GM21723 (cell line): ENCODE results near the gene COL25A1.
"Not testable (repeated sequence)": the region's sequence is repeated elsewhere in the genome, so short reads cannot be mapped to it uniquely, and the experiment has no call there.

Experiments
- ATAC-seq: cut with Tn5 transposase; IDR thresholded peaks from one replicate; pipeline ENCODE4 v1.9.1; 2021; ENCODE audit warnings: mild to moderate bottlenecking, moderate library complexity; ENCODE audit not compliant: unreplicated experiment

Gene COL25A1

DNA sequence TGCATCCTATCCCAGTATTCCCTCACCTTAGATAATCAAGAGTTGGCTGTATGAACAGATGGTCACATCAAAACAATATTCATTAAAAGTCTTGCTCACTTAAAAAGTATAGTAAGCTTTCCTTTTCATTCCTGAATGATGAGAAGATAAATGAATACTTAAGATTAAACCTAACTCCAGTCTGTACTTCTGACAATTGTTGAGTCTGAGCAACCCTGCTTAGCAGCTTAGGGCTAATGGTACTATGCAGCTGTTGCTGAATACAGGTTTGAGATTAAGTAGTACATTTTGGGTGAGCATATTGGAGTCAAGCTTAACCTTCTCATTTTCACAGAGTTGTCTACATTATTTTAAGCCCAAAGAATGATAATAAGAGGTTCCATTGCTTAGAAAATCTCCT, 417.9 kb downstream of the COL25A1 start:
- no peak for ATAC-seq

DNA sequence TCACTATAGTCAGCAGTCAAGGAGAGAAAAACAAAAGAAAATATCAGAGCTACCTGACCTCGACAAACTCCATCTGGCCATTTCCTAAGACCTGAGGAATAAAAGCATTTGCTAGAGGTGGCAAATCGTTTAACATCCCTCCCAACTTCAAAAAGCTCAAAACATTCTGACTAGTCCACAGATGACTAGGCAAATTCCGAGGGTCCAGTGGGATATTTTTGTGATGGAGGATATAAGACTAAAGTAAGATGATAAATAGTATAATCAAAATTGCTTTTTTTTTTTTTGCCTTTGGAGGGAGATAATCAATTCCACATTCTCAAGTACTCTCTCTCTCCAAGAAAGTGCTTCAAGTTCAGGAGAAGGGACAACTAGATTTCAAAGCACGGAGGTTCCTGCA, 420.5 kb downstream of the COL25A1 start:
- no peak for ATAC-seq

DNA sequence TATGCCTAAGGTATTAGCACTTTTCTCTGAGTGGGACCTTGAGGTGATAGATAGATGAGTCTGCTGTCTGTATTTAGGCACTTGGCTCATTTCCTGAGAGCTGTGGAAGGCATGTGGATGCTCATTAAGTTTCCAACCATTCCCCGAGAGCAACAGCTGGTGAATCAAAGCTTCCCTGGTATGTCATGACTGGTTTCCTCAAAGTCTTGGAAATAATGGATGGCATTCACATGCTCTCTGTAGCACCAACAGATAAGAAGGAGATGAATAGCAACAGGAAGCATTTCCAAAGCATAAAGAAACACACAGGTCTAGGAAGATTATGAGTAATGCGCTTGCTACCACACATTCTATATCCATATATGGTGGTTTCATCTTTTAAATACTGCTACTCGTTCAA, 421.3 kb downstream of the COL25A1 start:
- ATAC-seq = no peak

DNA sequence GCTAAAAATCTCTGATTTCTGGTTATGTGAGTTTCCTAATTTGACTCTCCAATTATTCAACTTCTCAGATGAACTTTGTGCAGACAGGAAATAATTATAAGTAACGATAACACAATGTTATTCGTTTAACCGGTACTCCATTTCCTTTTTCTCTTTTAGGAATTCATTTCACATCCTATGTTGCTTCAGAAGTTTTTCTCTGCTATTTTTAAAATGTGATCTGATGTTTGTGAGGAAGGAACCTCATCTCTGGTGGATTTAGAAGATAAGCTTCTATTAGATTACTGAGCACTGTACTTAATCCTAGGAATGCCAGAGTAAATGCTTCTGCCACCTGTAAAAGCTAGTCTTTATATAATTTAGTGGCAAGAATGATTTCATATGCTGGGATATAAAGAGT, 423.7 kb downstream of the COL25A1 start:
- no peak for ATAC-seq

DNA sequence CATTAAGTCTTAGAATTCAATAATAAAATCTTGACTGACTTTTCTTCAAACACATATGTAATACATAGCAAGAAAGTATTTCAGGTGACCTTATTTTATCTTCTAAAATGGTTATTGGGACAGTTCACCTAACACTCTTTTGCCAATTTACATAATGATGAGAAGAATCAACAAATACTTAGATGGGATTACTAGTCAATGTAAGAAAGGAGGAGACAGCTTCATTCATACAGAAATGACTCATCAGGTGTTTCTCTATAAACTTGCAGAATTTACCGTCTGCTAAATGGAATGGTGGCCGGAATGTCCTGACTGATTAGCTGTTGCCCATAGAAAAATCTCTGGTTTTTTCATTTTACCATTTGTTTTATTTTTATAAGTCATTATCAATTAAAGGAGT, 424.6 kb downstream of the COL25A1 start:
- no peak for ATAC-seq

DNA sequence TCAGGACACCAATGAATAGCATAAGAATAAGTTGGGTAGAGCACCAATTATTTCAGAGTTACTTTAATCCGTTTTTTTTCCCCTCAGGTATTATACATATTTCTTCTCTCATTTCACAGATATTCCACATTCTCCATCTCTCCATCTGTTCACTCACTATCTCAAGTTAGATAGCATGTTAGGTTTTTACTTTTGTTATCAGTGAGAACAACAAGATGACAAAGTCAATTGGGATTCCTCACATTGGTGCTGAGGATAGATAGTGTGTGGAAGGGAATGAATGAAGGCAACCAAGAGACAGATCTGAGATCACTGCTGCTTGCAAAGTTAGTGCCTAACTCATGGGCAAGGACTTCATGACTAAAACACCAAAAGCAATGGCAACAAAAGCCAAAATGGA, 427.7 kb downstream of the COL25A1 start:
- ATAC-seq = no peak

DNA sequence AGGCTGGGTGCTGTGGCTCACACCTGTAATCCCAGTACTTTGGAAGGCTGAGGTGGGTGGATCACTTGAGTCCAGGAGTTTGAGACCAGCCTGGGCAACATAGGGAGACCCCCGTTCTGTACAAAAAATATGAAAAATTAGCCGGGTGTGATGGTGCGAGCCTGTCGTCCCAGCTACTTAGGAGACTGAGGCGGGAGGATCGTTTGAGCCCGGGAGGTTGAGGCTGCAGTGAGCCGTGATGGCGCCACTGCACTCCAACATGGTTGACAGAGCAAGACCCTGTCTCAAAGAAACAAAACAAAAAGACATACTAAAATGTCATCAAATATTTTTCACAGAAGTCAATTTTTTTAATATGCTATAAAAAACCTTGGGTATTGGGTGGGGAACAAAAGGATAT, 432.5 kb downstream of the COL25A1 start:
- not testable (repeated sequence) for ATAC-seq

- no peak for ATAC-seq
These were observed 433.7 kb downstream of the COL25A1 start for GRCh38 chr4:108868606-108869227.

- no peak for ATAC-seq
These were observed 435.0 kb downstream of the COL25A1 start for GRCh38 chr4:108867476-108867875.

DNA sequence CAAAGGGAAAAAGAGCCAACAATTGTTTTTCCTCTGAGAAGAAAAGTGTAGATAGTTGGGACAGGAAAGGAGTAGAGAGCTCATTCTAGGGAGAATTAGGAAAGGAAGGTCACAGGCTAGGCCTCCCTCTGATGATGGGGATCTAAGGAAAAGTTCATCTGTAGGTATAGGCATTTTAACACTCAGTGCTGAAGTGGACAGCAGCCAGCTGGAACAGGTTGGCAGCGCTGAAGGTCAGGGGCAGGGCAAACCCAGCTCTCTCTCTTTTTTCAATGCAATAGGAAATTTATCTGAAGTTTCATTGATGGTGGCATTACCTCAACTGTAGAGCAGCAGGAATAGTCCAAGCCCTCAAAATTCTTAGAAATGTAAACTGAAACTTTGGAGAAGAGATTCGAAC, 441.1 kb downstream of the COL25A1 start:
- no peak for ATAC-seq

GRCh38 chr4:108854786-108855185, 447.7 kb downstream of the COL25A1 start:
- no peak for ATAC-seq

DNA sequence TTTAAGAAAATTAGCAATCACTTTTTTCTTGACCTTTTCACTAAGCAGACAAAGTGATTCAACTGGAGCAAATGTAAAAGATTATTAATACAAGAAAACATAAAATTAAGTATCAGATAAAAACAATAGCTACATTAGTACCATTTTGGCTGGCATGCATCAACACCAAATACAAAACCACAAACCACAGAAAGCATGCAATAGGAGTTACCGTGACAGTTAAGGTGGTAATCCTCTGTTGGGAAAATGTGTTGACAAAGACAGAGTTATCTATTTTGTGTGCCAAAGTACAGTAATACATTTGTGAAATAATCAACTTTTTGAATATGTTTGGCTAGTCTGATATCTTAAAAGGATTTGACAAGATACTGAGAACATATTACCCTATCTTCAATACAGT, 449.8 kb downstream of the COL25A1 start:
- ATAC-seq = no peak

GRCh38 chr4:108851366-108851765, 451.1 kb downstream of the COL25A1 start:
- ATAC-seq = no peak

GRCh38 chr4:108850219-108850649, 452.2 kb downstream of the COL25A1 start:
- no peak for ATAC-seq

DNA sequence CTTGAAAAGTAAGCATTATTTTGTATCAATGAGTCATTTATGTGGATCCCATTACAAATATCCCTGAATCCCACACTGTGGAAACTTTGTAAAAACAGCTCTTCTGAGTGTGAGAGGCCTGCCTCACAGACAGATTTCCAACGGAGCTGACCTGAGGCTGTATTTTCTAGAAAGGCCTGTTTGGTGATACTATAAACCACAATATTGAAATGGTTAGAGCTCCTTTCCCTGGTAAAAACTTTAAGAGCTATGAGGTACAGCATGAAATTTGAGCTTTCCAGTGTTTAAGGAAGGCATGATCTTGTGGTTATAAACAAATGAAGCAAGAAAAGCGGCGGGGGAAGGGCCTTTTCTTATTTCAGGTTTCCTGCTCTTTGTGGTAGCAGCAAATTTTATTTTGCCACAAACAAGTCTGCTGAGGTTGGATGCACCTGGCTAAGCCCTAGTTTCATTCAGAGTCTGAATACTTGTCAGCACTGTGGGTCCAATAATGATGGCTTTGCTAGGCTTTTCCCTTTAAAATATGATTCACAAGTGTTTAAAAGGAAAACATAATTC, 452.8 kb downstream of the COL25A1 start:
- peak; percentile 97 for ATAC-seq

DNA sequence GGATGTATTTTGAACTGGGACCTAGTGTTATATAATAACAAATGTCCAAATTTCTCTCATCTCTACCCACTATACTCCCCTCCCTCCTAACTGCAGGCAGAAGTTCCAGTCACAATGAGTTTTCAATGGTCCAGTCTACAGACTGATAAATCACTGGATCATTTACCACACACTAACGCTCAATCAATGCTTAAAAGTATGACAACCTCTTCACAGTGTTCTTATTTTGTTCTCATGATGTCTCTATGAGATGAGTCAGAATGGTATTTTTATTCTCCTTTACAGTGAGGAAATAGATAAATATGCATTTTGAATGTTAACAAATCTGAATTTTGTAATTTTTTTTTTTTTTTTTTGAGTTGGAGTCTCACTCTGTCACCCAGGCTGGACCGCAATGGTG, 455.9 kb downstream of the COL25A1 start:
- no peak for ATAC-seq

DNA sequence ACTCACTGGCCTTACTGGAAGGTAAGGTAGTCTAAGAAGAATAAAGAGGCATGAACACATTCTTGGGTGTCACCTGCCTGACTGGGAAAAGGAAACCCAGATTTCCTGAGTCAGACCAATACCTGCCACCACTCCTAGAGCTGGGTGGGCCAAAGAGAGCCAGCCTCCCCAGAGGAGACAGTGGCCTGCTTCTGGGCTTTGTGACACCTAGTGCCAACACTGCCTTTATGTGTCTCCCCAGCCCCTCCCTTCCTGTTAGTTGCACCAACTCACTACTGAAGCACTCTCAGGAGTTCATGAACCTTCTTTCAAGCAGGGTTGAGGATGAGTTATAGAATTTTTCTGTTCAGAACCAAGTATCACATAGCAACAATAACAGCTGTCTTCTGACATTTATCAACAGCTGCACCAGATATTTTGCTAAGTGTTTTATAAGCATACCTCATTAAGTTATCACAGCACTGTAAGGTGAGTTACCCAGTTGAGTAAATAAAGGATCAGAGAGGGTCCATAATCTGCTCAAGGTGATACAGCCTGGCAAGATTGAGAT, 462.0 kb downstream of the COL25A1 start:
- no peak for ATAC-seq

DNA sequence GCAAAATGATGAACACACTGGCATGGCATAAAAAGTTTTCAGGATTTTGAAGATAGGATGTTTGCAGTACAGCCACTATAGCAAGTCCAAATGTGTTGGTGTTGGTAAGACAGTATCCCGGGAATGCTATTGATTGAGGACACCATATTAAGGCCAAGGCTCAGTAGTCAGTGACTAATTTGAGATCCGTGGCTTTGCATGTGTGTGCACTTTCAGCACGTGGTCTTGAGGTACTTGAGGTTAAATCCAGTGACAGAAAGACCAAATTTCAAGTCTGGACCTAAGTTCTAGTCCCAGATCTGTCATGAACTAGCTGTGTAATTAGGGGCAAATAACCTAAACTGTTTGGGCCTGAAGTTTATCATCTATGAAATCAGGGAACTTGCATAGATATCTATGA, 463.1 kb downstream of the COL25A1 start:
- ATAC-seq = no peak

DNA sequence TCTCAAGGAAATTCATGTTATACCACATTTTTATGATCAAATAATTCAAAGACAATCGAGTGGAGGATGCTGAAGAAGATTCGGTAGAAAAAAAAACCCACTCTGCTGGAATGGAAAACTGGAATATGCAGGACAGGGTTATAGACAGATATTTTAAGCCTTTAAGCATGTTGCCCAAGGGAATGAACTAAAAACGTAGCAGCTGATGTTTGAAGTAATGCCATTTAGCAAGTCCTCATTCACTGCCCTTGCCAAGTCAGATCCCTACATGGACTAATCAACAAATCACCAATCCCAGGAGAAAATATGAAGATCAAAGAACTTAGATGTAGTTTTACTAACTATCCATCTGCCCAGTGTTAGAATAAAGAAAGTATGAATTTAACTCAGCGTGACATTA, 464.0 kb downstream of the COL25A1 start:
- ATAC-seq = no peak

GRCh38 chr4:108834835-108835384, 467.5 kb downstream of the COL25A1 start:
- no peak for ATAC-seq

GRCh38 chr4:108834166-108834834, 468.2 kb downstream of the COL25A1 start:
- no peak for ATAC-seq

GRCh38 chr4:108833046-108833445, 469.4 kb downstream of the COL25A1 start:
- no peak for ATAC-seq
